Activated CD4-positive, CD25-positive, alpha-beta regulatory T cell treated with anti-CD3 and anti-CD28 coated beads, Interleukin-2, amount 50 U/mL, for 72 hours (primary cell): ENCODE results near the gene MANEAL.

Source experiments
- DNase-seq: peaks from one replicate; pipeline ENCODE4 v3.0.0; 2021

The MANEAL gene

GRCh38 chr1:37792943-37793686, 532 bp upstream of the MANEAL start:
- no peak for DNase-seq

GRCh38 chr1:37794372-37795339, 1.0 kb downstream of the MANEAL start:
- no peak for DNase-seq

GRCh38 chr1:37795340-37796125, 1.9 kb downstream of the MANEAL start:
- DNase-seq: no peak

DNA sequence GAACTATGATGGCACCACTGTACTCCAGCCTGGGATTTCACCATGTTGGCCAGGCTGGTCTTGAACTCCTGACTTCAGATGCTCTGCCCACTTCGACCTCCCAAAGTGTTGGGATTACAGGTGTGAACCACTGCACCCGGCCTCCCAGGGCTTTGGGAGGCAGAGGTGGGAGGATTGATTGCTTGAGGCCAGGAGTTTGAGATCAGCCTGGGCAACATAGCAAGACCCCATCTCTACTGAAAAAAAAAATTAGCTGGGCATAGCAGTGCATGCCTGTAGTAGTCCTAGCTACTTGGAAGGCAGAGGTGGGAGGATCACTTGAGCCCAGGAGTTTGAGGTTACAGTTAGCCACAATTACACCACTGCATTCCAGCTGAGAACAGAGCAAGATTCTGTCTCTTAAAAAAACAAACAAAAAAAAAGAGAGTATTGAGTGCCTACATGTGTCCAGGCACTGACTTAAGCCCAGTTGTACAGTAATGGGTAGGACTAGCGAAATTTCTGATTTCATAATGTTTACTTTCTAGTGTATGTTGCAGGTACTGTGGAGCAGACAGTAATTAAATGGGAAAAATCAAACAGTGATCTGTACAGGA, 4.2 kb downstream of the MANEAL start:
- DNase-seq: no peak

GRCh38 chr1:37802439-37802838, 8.8 kb downstream of the MANEAL start:
- no peak for DNase-seq

DNA sequence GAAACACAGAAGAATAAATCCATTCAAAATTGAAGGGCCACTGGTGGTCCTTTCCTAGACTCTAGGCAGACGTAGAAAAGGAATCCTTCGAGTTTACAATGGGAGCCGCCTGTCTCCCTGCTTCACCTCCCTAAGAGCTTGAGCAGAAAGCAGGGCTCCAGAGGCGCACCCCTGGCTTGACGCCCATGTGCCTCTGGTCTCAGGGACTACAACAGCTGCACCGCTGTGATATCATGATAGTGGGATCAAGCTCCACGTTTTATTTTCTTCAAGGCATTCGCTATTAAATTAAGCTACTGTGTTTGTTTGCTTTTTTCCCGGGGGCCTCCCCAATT, 13.5 kb downstream of the MANEAL start:
- DNase-seq: no peak

DNA sequence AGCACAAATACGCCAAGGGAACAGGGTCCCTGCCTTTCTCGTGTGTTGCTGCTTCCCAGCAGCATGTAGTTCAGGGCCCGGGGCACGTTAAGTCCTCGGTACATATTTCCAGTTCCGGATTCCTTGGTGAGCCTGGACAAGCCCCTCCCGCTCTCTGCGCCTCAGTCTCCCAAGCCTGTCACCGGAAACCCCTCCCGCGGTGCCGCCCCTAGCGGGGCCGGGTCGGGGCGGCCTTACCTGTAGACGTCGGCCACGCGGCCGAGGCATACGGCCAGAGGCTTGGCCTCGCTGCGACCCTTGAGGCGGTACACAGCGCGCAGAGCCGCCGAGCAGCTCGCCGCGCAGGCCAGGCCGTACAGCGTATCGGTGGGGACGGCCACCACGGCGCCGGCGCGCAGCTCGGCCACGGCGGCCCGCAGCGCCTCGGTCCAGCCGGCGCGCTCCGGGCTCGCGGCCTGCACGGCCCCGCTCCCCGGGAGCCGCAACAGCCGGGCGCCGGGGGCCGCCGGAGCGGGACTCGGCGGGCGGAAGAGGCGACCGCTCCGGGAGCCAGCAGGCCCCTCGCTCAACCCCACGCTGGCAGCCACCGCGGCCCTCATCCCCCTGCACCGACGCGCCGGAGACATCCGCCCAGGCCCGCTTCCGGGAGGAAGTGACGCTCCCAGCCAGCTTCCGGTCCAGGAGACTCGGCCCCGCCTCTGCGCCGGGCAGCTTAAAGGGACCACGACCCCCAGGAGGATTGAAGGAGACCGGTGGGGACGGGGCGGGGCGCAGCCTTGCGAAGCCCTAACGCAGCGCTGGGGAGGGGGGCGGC, 14.1 kb downstream of the MANEAL start, which contains the start of the genes C1orf122 and YRDC:
Gene C1orf122, plus strand, starts transcription at position 236 of the 814 bp plus-strand sequence. CDS start 615 bp downstream, outside the sequence.
Gene YRDC, minus strand, starts transcription at position 654 of the 814 bp plus-strand sequence. Its CDS starts 28 bp downstream, at position 626.
- peak; percentile 92 for DNase-seq

DNA sequence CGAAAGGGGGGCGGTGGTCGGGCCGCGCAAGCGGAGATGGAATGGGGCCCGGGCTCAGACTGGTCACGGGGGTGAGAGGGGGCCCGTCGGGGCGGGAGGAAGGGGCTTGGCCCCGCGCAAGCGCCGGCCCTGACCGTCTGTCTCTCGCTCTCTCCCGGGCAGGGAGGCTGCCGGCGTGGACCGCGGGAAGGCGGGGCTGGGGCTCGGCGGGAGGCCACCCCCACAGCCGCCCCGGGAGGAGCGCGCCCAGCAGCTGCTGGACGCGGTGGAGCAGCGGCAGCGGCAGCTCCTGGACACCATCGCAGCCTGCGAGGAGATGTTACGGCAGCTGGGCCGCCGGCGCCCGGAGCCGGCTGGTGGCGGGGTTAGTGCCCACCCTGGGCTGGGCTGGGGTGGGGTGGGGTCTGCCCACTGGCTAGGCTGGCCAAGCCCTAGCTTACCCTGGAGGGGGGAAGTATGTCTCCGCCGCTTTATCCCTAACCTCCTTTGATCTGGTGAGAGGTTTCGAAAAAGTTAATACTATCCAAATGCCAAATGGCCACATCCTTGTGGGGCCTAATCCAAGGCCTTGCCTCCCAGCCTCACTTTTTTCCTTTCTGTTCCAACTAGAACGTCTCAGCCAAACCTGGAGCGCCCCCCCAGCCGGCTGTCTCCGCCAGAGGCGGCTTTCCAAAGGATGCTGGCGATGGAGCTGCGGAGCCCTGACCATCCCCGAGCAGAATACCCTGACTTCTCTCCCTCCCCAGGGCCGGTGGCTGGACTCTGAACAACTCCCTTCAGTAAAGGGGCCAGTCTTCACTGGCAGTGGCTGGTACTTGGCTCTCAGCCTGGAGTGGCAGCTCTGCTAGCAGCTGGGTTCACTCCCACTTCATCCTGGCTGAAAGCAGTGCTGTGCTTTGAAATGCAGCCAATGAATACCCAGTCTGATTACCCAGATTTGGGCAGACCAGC, 15.0 kb downstream of the MANEAL start:
- DNase-seq: peak; percentile 68

DNA sequence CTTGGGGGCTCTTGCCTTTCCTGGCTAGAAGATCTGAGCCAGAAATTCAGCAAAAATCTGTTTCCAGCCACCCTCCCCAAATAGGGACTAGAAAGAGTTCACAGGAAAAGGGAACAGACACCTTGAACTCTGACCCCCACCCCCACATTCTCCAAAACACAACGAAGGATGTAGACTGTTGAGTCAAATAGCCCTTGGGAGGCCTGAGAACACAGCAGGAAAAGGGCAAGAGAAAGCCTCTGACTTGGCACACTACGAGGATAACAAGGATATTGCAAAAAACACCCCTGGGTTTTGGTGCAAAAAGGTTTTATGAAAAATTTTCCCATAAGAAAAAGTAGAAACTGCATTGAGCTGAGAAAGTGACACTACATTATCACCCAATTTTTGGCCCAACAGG, 16.3 kb downstream of the MANEAL start:
- DNase-seq: no peak

DNA sequence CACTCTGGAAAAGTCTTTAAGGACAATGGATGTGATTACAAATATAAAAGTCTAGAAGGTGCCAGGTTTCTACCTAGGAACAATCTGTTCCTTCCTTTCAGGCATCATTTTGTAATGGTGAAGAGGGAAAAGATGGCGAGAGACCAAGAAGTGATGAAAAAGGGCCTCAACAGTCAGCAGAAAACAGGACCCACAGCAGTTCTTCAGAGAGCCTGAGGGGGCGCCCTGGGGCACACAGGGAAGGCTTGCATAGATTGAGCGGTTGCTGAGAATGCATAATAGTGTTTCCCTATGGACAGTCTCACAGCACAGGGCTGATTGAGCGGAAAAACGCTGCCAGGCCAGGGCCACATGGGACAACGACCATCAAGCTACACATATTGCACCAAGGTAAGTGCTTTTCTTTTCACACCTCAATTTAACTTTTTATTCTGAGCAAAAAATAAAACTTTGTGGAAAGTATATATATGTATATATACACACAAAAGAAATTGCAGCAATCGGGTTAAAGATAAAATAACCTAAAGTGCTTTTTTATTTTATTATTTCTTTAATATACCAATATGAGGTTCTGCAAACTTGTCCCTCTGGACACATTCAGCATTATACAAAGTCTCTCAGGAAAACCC, 17.5 kb downstream of the MANEAL start:
- DNase-seq: peak; percentile 69

DNA sequence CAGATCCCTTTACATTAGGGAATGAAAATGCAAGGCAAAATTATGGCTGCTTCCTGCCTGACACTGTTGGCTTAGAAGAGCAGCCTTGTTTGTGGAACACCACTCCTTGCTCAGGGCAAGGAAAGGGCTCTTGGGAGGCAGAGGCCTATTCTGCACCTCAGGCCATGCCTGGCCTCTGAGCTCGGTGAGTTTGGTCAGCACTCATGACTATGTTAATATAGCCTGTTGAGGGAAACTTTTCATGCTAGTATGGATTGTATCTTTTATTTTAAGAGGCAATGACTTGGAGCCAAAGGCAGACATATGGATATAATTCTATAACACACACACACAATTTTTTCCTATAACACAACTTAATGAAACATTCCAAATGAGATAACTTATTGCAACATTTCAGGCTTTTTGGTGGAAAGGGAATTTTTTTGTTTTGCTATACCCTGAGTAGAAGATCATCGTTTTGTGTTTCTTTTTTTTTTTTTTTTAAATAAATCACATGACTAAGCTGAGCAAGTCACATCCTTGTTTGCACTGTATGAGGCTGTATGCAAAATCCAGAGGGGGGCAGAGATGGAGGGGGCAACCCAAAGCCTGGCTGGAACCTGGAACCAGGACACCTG, 20.0 kb downstream of the MANEAL start:
- no peak for DNase-seq

DNA sequence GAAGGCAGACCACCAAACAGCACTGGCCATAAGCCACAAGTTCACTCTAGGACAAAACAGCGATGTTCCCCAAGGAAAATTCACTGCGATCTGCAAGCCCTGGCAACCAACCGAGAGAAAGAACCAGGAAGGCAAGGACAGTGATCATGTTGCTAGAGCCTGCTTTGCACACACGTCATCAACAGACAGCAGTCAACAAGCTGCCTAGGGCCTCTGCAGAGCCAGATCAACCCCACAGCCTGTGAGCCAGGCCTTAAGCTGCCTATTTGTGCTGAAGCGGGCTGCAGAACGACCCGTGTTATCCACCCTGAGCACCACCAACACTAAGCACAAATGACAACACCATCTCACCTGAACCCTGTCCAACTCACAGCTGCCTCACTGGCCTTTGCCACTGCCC, 20.6 kb downstream of the MANEAL start:
- no peak for DNase-seq

- DNase-seq: no peak
Measured at GRCh38 chr1:37817481-37817880, 23.8 kb downstream of the MANEAL start.

DNA sequence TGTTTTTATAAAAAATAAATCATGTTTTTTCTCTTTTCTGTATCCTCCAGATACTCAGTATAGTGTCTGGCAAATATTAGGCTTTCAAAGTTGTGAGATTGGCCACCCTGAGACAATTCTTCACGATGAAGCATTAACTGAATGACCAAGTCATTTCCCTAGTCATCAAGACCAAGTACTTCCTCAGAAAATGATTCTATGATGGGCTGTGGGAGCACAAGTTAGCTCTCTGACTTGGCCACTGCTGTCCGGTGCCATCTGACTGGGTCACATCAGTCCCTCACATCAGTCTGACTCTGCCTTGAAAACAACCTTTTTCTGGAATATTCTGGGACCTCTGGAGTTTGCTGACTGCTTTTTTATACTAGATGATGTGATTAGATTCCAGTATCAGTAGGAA, 27.8 kb downstream of the MANEAL start:
- DNase-seq: no peak

DNA sequence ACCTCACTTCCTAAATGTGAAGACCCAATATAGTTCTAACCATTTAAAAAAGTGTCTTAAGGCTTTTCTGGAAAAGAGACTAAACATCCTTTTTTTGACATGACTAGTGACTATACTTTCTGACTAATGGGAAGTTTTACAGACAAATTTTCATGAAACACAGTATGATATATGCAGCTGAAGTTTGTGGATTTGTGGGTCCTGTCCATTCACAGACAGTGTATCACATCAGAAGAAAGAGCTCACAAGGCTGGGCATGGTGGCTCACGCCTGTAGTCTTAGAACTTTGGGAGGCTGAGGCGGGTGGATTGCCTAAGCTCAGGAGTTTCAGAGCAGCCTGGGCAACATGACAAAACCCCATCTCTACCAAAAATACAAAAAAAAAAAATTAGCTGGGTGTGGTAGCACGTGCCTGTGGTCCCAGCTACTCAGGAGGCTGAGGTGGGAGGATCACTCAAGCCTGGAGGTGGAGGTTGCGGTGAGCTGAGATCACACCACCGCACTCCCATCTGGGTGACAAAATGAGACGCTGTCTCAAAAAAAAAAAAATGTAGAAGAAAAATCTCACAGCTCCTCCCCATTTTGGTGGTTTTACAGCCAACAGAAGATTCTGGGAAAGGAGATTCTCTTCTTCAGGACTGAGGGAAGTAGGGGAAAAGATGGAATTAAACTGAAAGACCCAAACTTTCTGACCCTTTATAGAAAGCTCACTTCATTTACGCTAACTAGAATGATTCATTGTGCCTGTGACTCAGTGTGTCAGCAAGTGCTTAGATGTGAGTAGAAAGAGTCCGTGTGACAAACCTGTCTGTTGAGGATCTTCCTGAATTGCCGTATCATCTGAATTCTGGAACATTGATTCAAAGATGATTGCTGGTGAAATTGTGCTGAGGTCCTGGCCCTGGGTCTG, 29.5 kb downstream of the MANEAL start:
- DNase-seq: no peak

DNA sequence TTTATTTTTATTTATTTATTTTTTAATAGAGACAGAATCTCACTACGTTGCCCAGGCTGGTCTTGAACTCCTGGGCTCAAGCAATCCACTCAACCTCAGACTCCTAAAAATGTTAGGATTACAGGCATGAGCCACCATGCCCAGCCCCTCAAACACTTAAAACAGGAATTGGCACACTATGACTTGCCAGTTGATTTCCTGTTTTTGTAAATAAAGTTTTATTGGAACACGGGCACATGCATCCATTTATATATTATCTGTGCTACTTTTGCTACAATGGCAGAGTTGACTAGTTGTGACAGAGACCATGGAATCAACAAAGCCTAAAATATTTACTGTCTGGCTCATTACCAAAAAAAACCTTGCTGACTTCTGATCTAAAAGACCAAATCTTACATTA, 30.4 kb downstream of the MANEAL start:
- DNase-seq: no peak

- DNase-seq: no peak
Measured at GRCh38 chr1:37825506-37825905, 31.9 kb downstream of the MANEAL start.

- DNase-seq: no peak
Measured at GRCh38 chr1:37828410-37829074, 34.9 kb downstream of the MANEAL start.
